NB4 (cell line): Measurements from ENCODE around the gene MSMO1.

Experiments
- DNase-seq: peaks from one replicate; pipeline ENCODE4 v3.0.0; 2010; ENCODE audit warnings: low read depth
- H3K4me3 ChIP-seq: one replicate; pipeline ENCODE4 v1.5.1; 2011; ENCODE audit warnings: mild to moderate bottlenecking, low read depth, low read length, moderate library complexity
- CTCF ChIP-seq: IDR thresholded peaks from one replicate; pipeline ENCODE4 v1.5.1; 2012; ENCODE audit warnings: low read depth, low read length
- MAX ChIP-seq: IDR thresholded peaks from 2 replicates; pipeline ENCODE4 v1.6.1; 2011; ENCODE audit warnings: low read depth, low read length
- MYC ChIP-seq: IDR thresholded peaks from 2 replicates; pipeline ENCODE4 v1.6.1; 2011; ENCODE audit warnings: low read depth, low read length
- POLR2A ChIP-seq: IDR thresholded peaks from 2 replicates; pipeline ENCODE4 v1.6.1; 2011; ENCODE audit warnings: mild to moderate bottlenecking; ENCODE audit not compliant: insufficient read length; ENCODE audit errors: extremely low read depth

MSMO1 gene

GRCh38 chr4:165360041-165360695 is 32.7 kb downstream of the MSMO1 start:
- H3K4me3 ChIP-seq, result no peak overlapping the region
- TF ChIP-seq POLR2A, result no peak
- TF ChIP-seq CTCF, result no peak
- no peak for TF ChIP-seq MAX
- TF ChIP-seq MYC, result no peak
- no peak for DNase-seq

- no peak overlapping the region for H3K4me3 ChIP-seq
- TF ChIP-seq POLR2A (no peak), MAX (no peak), CTCF (no peak), MYC (no peak)
- no peak for DNase-seq
Observed at GRCh38 chr4:165360985-165361670, 33.7 kb downstream of the MSMO1 start.

GRCh38 chr4:165361810-165362209 is 34.3 kb downstream of the MSMO1 start:
- no peak for DNase-seq
- no peak overlapping the region for H3K4me3 ChIP-seq
- TF ChIP-seq MAX (no peak), CTCF (no peak), POLR2A (no peak), MYC (no peak)

- TF ChIP-seq CTCF (no peak), POLR2A (no peak), MYC (no peak), MAX (no peak)
- H3K4me3 ChIP-seq, result no peak overlapping the region
- no peak for DNase-seq
Observed at GRCh38 chr4:165364452-165365080, 37.1 kb downstream of the MSMO1 start.

- no peak for DNase-seq
- TF ChIP-seq CTCF, result no peak
- no peak for TF ChIP-seq MAX
- TF ChIP-seq POLR2A, result no peak
- TF ChIP-seq MYC, result no peak
- H3K4me3 ChIP-seq, result no peak overlapping the region
Observed at GRCh38 chr4:165367040-165367439, 39.6 kb downstream of the MSMO1 start.
